C4-2B (cell line): ENCODE measurements around the gene OSBPL6.

Experiments
- CTCF ChIP-seq: fragments of 450-650 bp; conservative IDR thresholded peaks from 2 replicates; pipeline ENCODE4 v1.5.1; 2017; ENCODE audit warnings: mild to moderate bottlenecking
- ZFX ChIP-seq: fragments of 450-650 bp; IDR thresholded peaks from 2 replicates; pipeline ENCODE4 v1.6.1; 2017

- TF ChIP-seq CTCF (no peak), ZFX (no peak)
Measured at GRCh38 chr2:178304333-178304732, 110.0 kb downstream of the OSBPL6 start.
